ENCODE measurements around the gene DEFB108B.
"Not testable (repeated sequence)": the region's sequence is repeated elsewhere in the genome, so short reads cannot be mapped to it uniquely, and the experiment has no call there.

DEFB108B gene

DNA sequence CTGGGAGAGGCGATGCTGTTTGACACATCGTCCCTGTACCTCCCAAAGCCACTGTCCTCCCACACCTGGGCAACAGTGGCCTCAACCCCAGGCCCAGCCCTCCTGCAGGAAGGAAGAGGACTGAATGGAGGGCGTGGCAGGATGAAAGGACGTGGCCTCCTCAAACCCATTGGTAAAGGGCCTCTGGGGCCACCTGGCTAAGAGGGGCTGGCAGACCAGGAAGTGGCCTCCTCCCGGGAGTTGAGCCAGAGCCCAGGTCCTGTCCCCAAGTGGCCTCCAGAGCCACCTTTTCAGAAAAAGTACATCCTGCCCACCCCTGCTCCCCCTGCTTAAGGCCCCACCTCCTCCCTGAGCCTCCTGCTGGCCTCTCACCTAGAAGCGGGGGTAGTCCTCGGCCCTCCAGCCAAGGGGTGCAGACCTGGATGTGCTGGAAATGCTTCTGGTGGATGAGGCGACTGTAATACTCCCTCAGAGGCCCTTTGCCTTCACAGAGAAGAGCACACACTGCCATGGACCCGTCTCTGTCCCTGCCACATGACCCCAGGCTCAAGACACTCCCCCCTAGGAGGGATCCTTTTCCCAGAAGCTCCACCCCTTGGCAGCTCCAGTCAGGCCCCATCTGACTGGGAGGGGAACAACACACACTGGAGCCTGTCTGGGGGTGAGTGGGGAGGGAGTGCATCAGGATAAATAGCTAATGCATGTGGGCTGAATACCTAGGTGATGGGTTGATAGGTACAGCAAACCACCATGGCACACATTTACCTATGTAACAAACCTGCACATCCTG, 28.6 kb upstream of the DEFB108B start:
- not testable (repeated sequence) for DNase-seq; H3K4ac ChIP-seq (ENCODE audit: low read depth, low read length); H3K14ac ChIP-seq (ENCODE audit: low read length); H3K27me3 ChIP-seq (ENCODE audit: insufficient read depth, low read length); H3K36me3 ChIP-seq (ENCODE audit: control insufficient read depth in 1 of 2, insufficient read depth in 2 of 2, low read length in 2 of 2); H4K12ac ChIP-seq (ENCODE audit: low read depth, low read length); H4K91ac ChIP-seq (ENCODE audit: low read depth, low read length); H3K9me3 ChIP-seq (ENCODE audit: insufficient read depth, low read depth, low read length); H2BK5ac ChIP-seq (ENCODE audit: low read depth, low read length, poor library complexity); H2BK12ac ChIP-seq (ENCODE audit: low read length); H4K8ac ChIP-seq (ENCODE audit: low read depth, low read length); H3K9ac ChIP-seq (ENCODE audit: low read length); H3K23ac ChIP-seq (ENCODE audit: low read length); H3K4me2 ChIP-seq (ENCODE audit: low read length); H3K27ac ChIP-seq (ENCODE audit: low read depth, low read length); H3K79me1 ChIP-seq (ENCODE audit: low read length); H3K4me1 ChIP-seq (ENCODE audit: control insufficient read depth in 1 of 2, insufficient read depth in 2 of 2, low read length in 2 of 2); H3K4me3 ChIP-seq (ENCODE audit: low read depth, low read length); H3K79me2 ChIP-seq (ENCODE audit: control insufficient read depth, insufficient read depth, low read length, poor library complexity); H3K18ac ChIP-seq (ENCODE audit: low read length); H2AFZ ChIP-seq (ENCODE audit: insufficient read depth, low read length, poor library complexity); H2AK5ac ChIP-seq (ENCODE audit: low read length); H2BK120ac ChIP-seq (ENCODE audit: insufficient read depth, low read length, poor library complexity)
- WGBS (ENCODE audit: extremely low coverage, insufficient coverage, insufficient read length) = no CpG with 5 or more reads among the region's 9 CpGs

DNA sequence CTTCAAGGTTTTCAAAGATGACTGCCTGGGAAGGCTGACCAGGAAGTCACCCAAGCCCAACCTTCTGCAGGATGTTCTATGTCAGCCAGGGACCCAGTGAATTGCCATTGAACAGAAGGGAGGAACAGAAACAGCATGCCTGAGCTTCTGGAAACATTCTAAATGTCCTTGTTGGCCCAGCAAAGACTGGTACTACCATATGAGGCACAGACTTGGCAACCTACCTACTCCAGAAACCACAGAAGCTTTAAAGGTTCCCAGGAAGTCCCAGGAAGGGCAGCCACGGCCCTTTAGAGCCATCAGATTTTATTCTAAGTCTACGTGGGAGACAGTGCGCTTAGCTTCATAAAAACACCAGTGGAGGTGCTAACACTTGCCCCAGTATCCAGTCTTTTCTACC, 20.5 kb upstream of the DEFB108B start:
- not testable (repeated sequence) for H3K4me1 ChIP-seq (ENCODE audit: control insufficient read depth in 1 of 2, insufficient read depth in 2 of 2, low read length in 2 of 2); H3K14ac ChIP-seq (ENCODE audit: low read length); H3K9ac ChIP-seq (ENCODE audit: low read length); H3K4me3 ChIP-seq (ENCODE audit: low read depth, low read length); H3K27ac ChIP-seq (ENCODE audit: low read depth, low read length); H3K36me3 ChIP-seq (ENCODE audit: control insufficient read depth in 1 of 2, insufficient read depth in 2 of 2, low read length in 2 of 2); H2BK120ac ChIP-seq (ENCODE audit: insufficient read depth, low read length, poor library complexity); H3K79me2 ChIP-seq (ENCODE audit: control insufficient read depth, insufficient read depth, low read length, poor library complexity); H3K27me3 ChIP-seq (ENCODE audit: insufficient read depth, low read length); H3K23ac ChIP-seq (ENCODE audit: low read length); H4K91ac ChIP-seq (ENCODE audit: low read depth, low read length); H3K4me2 ChIP-seq (ENCODE audit: low read length); H4K8ac ChIP-seq (ENCODE audit: low read depth, low read length); H2AK5ac ChIP-seq (ENCODE audit: low read length); H3K18ac ChIP-seq (ENCODE audit: low read length); H3K4ac ChIP-seq (ENCODE audit: low read depth, low read length); DNase-seq; H2BK12ac ChIP-seq (ENCODE audit: low read length); H4K12ac ChIP-seq (ENCODE audit: low read depth, low read length); H2AFZ ChIP-seq (ENCODE audit: insufficient read depth, low read length, poor library complexity); H2BK5ac ChIP-seq (ENCODE audit: low read depth, low read length, poor library complexity); H3K79me1 ChIP-seq (ENCODE audit: low read length); H3K9me3 ChIP-seq (ENCODE audit: insufficient read depth, low read depth, low read length)
- no CpG with 5 or more reads among the region's 3 CpGs for WGBS (ENCODE audit: extremely low coverage, insufficient coverage, insufficient read length)

DNA sequence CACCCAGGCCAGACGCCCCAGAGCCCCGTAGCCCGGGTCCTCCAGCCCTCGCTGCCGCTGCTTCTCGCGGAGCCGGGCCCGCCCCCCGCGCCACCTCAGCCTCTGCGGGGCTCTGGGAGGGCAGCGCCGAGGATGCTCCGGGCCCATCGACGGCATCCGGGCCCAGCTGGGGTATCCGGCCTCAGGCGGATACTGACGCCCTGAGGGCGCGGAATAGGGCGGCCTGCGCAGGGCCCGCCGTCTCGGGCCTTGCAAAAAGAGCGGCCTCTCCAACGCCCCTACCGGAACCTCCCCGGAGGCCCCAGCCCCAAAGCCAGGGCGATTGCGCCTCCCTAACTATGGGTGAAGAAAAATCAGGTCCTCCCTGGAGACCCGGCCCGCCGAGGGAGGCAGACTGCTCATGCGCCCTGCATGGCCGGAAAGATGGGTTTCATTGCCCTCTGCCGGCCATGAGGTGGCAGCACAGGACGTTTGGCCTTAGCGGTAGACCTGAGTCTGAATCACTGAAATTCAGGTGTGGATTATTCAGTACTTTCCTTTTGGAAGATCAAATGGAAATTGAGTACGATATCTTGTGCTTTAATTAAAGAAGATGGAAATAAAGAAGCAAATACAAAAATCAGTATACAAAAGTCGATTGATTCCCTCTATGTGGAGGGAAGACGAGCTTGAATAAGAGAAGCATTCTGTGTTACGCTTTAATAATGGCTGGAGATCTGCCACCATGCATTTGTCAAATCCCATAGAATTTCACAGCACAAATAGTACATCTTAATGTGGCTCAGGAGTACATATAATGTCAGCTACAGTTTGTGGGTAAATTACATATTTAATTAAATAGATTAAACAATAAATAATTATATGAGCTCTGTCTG, 19.3 kb upstream of the DEFB108B start:
- Histone ChIP-seq H2AFZ (ENCODE audit: insufficient read depth, low read length, poor library complexity) (peak overlapping the region; percentile 75), H4K8ac (ENCODE audit: low read depth, low read length) (peak overlapping the region; percentile 66), H3K4me2 (ENCODE audit: low read length) (peak overlapping the region; percentile 69)
- not testable (repeated sequence) for H3K18ac ChIP-seq (ENCODE audit: low read length); H3K4me3 ChIP-seq (ENCODE audit: low read depth, low read length); H3K4ac ChIP-seq (ENCODE audit: low read depth, low read length); H4K91ac ChIP-seq (ENCODE audit: low read depth, low read length); H2BK5ac ChIP-seq (ENCODE audit: low read depth, low read length, poor library complexity); H3K79me2 ChIP-seq (ENCODE audit: control insufficient read depth, insufficient read depth, low read length, poor library complexity); H3K4me1 ChIP-seq (ENCODE audit: control insufficient read depth in 1 of 2, insufficient read depth in 2 of 2, low read length in 2 of 2); H3K36me3 ChIP-seq (ENCODE audit: control insufficient read depth in 1 of 2, insufficient read depth in 2 of 2, low read length in 2 of 2); H3K23ac ChIP-seq (ENCODE audit: low read length); H3K79me1 ChIP-seq (ENCODE audit: low read length); H2BK12ac ChIP-seq (ENCODE audit: low read length); H3K14ac ChIP-seq (ENCODE audit: low read length); H3K9ac ChIP-seq (ENCODE audit: low read length); H3K9me3 ChIP-seq (ENCODE audit: insufficient read depth, low read depth, low read length); H4K12ac ChIP-seq (ENCODE audit: low read depth, low read length); H3K27ac ChIP-seq (ENCODE audit: low read depth, low read length); H2BK120ac ChIP-seq (ENCODE audit: insufficient read depth, low read length, poor library complexity); H3K27me3 ChIP-seq (ENCODE audit: insufficient read depth, low read length); H2AK5ac ChIP-seq (ENCODE audit: low read length)
- WGBS (ENCODE audit: extremely low coverage, insufficient coverage, insufficient read length) = no CpG with 5 or more reads among the region's 46 CpGs
- peak; percentile 68 to 78 for DNase-seq

DNA sequence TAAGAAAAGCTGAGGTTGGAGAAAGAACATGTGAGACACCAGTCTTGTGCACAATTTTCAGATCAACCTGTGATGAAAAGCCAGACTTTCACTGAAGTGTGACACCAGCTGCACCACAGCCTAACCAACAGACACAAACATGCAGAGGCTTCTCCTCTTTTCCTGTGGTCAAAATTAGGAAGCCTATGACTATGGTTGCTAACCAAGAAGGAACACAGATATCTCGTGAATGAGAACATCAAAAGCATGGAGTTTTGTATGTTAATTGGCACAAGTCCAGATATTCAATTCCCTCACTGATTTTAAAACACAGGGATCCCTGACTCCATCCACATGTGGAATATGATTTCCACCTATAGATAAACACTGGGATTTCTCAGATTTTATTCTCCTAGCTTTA, 11.5 kb upstream of the DEFB108B start:
- not testable (repeated sequence) for H3K18ac ChIP-seq (ENCODE audit: low read length); H3K79me2 ChIP-seq (ENCODE audit: control insufficient read depth, insufficient read depth, low read length, poor library complexity); H3K36me3 ChIP-seq (ENCODE audit: control insufficient read depth in 1 of 2, insufficient read depth in 2 of 2, low read length in 2 of 2); H4K91ac ChIP-seq (ENCODE audit: low read depth, low read length); H3K79me1 ChIP-seq (ENCODE audit: low read length); H2AK5ac ChIP-seq (ENCODE audit: low read length); DNase-seq; H2BK12ac ChIP-seq (ENCODE audit: low read length); H4K12ac ChIP-seq (ENCODE audit: low read depth, low read length); H4K8ac ChIP-seq (ENCODE audit: low read depth, low read length); H3K9me3 ChIP-seq (ENCODE audit: insufficient read depth, low read depth, low read length); H3K4ac ChIP-seq (ENCODE audit: low read depth, low read length); H3K14ac ChIP-seq (ENCODE audit: low read length); H3K4me2 ChIP-seq (ENCODE audit: low read length); H2AFZ ChIP-seq (ENCODE audit: insufficient read depth, low read length, poor library complexity); H2BK120ac ChIP-seq (ENCODE audit: insufficient read depth, low read length, poor library complexity); H3K4me1 ChIP-seq (ENCODE audit: control insufficient read depth in 1 of 2, insufficient read depth in 2 of 2, low read length in 2 of 2); H2BK5ac ChIP-seq (ENCODE audit: low read depth, low read length, poor library complexity); H3K9ac ChIP-seq (ENCODE audit: low read length); H3K27me3 ChIP-seq (ENCODE audit: insufficient read depth, low read length); H3K4me3 ChIP-seq (ENCODE audit: low read depth, low read length); H3K27ac ChIP-seq (ENCODE audit: low read depth, low read length); H3K23ac ChIP-seq (ENCODE audit: low read length)
- no CpG with 5 or more reads among the region's 1 CpG for WGBS (ENCODE audit: extremely low coverage, insufficient coverage, insufficient read length)
